CD4-positive, CD25-positive, alpha-beta regulatory T cell (primary cell): Measurements from ENCODE around the gene LETMD1. TPM values are rescaled to one million over a fixed set of nuclear protein-coding genes. Genes with fewer than 3 reads are reported as not detected.

ENCODE experiments used
- ATAC-seq, 2 donors: fragments of 150-1000 bp; cut with Tn5 transposase; one replicate each; pipeline ENCODE4 v1.10.0; 2021; ENCODE audit warnings: low read depth in 2 of 2, moderate number of reproducible peaks in 2 of 2, moderate library complexity in 1 of 2
- DNase-seq, 3 donors: peaks; one replicate each; pipeline versions ENCODE4 v3.0.0 to v3.0.0-alpha.2; 2012 to 2022; ENCODE audit warnings: mixed read lengths in 1 of 3
- H3K27ac ChIP-seq: one replicate; pipeline ENCODE4 v1.7.0; 2013; ENCODE audit warnings: mild to moderate bottlenecking, low read length; ENCODE audit not compliant: insufficient read depth, poor library complexity, severe bottlenecking
- H3K27me3 ChIP-seq: one replicate; pipeline ENCODE4 v1.7.0; 2013; ENCODE audit warnings: low read length; ENCODE audit not compliant: control insufficient read depth, insufficient read depth
- H3K36me3 ChIP-seq: one replicate; pipeline ENCODE4 v1.7.0; 2013; ENCODE audit warnings: mild to moderate bottlenecking, low read length, moderate library complexity; ENCODE audit not compliant: control insufficient read depth, insufficient read depth
- H3K4me1 ChIP-seq: 2 replicates; pipeline ENCODE4 v1.7.0; 2013; ENCODE audit warnings: mild to moderate bottlenecking, low read length; ENCODE audit not compliant: insufficient read depth, control insufficient read depth, poor library complexity, severe bottlenecking
- H3K4me3 ChIP-seq: one replicate; pipeline ENCODE4 v1.7.0; 2013; ENCODE audit warnings: low read depth, mild to moderate bottlenecking, low read length, moderate library complexity
- H3K9me3 ChIP-seq, 2 experiments: 1 replicate in 1 of 2; 2 replicates in 1 of 2; pipeline ENCODE4 v1.7.0; 2013; ENCODE audit warnings: low read length in 2 of 2, mild to moderate bottlenecking in 1 of 2, moderate library complexity in 1 of 2; ENCODE audit not compliant: control insufficient read depth in 2 of 2
- H3K27ac Mint-ChIP-seq, 3 donors: one replicate each; pipeline ENCODE4 v1.8.0; 2020 to 2022; ENCODE audit warnings: mild to moderate bottlenecking in 3 of 3, mixed read lengths in 3 of 3, moderate library complexity in 2 of 3
- H3K27me3 Mint-ChIP-seq: one replicate; pipeline ENCODE4 v1.8.0; 2022; ENCODE audit warnings: mild to moderate bottlenecking, mixed read lengths
- H3K36me3 Mint-ChIP-seq: one replicate; pipeline ENCODE4 v1.8.0; 2020; ENCODE audit warnings: mixed read lengths
- H3K4me1 Mint-ChIP-seq, 4 donors: one replicate each; pipeline ENCODE4 v1.8.0; 2020 to 2022; ENCODE audit warnings: mixed read lengths in 4 of 4, mild to moderate bottlenecking in 1 of 4
- H3K4me3 Mint-ChIP-seq, 4 donors: one replicate each; pipeline ENCODE4 v1.8.0; 2020 to 2022; ENCODE audit warnings: mild to moderate bottlenecking in 4 of 4, mixed read lengths in 4 of 4, moderate library complexity in 3 of 4
- H3K9me3 Mint-ChIP-seq, 7 donors: one replicate each; pipeline ENCODE4 v1.8.0; 2020 to 2022; ENCODE audit warnings: mixed read lengths in 7 of 7, mild to moderate bottlenecking in 3 of 7, moderate library complexity in 2 of 7
- polyA plus RNA-seq, 4 donors: library from polyadenylated mRNA; unstranded; fragments of 300-500 nt; fragmentation: Illumina TruSeq; gene quantifications; one replicate each; pipeline ENCODE4 v1.2.3, GENCODE V29; 2021
- total RNA-seq: library from RNA; stranded (reverse); gene quantifications from one replicate; pipeline ENCODE4 v1.2.3, GENCODE V29; 2022

LETMD1 gene
- total and polyA plus RNA-seq, 5 donors from 2014 or later, result 25.3 to 55.9 (median 36.1) TPM

DNA sequence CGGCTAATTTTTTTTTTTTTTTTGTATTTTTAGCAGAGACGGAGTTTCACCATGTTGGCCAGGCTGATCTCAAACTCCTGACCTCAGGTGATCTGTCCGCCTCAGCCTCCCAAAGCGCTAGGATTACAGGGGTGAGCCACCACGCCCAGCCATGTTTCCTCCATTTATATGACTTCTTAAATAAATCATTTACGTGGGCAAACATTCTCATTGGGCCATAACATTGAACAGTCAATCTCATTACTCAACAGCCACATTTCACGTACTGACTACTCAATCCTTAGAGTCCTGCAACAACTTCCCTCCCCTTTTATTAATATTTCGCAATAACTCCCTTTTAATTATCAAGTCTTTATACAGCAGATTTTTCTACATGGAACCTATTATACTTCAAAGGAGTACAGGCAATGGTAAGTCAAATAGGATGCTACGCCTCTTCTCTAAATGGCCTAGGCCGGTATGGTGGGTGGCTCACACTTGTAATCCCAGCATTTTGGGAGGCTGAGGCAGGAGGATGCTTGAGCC lies 42.6 kb downstream of the LETMD1 start:
- no peaks in the 10 kb centered on the region for H3K27me3 ChIP-seq
- no peak overlapping the region for H3K27ac Mint-ChIP-seq
- H3K36me3 Mint-ChIP-seq, result peaks cover 22% of the 10 kb centered on the region
- no peak for DNase-seq
- H3K4me1 Mint-ChIP-seq, result peaks cover 3 to 20% (median 6%) of the 10 kb centered on the region in 4 donors
- peaks cover 15% of the 10 kb centered on the region for H3K36me3 ChIP-seq
- H3K4me1 ChIP-seq, result no peaks in the 10 kb centered on the region
- no peak for ATAC-seq
- no peak overlapping the region for H3K4me3 ChIP-seq
- no peaks in the 10 kb centered on the region for H3K9me3 Mint-ChIP-seq
- H3K9me3 ChIP-seq, result no peaks in the 10 kb centered on the region
- peak overlapping the region in 1 of 4 donors; percentile 35 for H3K4me3 Mint-ChIP-seq
- no peak overlapping the region for H3K27ac ChIP-seq
- no peaks in the 10 kb centered on the region for H3K27me3 Mint-ChIP-seq

DNA sequence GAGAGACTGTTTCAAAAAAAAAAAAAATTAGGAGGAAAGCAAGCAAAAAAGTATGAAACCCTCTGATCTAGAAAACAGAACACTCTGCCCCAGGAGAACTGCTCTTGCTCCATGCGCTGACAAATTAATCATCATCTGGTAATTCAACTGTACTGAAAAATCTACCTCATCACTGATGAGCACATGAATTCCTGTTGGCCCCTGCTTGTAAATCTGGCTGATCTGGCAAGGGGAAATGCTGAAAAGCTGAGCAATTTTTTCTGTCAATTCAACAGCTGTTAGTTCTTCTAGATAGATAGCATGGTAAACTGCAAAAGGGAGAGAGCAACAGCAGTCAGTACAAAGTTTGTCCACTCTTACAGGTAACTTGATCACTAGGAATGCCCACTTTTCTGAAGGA lies 50.5 kb downstream of the LETMD1 start:
- peaks cover 57% of the 10 kb centered on the region for H3K36me3 Mint-ChIP-seq
- H3K9me3 Mint-ChIP-seq, result no peaks in the 10 kb centered on the region
- no peak overlapping the region for H3K4me3 Mint-ChIP-seq
- peak overlapping the region in 1 of 3 donors; percentile 48 for H3K27ac Mint-ChIP-seq
- Histone ChIP-seq H3K36me3 (peaks cover 75% of the 10 kb centered on the region), H3K4me3 (no peak overlapping the region), H3K27me3 (no peaks in the 10 kb centered on the region), H3K27ac (no peak overlapping the region), H3K9me3 (no peaks in the 10 kb centered on the region), H3K4me1 (no peaks in the 10 kb centered on the region)
- no peaks in the 10 kb centered on the region for H3K27me3 Mint-ChIP-seq
- ATAC-seq (no peak), DNase-seq (no peak)
- peaks cover 0 to 2% (median 0%) of the 10 kb centered on the region in 4 donors for H3K4me1 Mint-ChIP-seq

DNA sequence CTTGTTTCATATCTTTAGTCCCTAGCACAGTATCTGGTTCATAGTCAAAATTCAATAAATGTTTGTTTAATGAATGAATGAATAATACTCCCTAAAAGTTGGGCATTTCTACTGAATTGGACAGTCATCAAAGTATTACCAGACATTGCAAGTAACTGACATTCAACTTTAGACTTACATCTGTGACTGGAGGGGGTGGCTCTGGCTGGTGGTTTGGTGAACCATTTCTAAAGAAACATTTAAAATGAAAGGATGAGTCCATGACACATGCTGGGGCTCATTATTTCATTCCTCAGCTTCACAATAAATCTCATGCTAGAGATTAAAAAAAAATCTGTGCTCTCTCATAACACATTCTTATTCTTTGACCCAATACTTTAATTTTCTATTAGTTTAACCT lies 55.9 kb downstream of the LETMD1 start:
- peaks cover 78% of the 10 kb centered on the region for H3K36me3 ChIP-seq
- peak overlapping the region in 1 of 3 donors; percentile 7 for H3K27ac Mint-ChIP-seq

DNA sequence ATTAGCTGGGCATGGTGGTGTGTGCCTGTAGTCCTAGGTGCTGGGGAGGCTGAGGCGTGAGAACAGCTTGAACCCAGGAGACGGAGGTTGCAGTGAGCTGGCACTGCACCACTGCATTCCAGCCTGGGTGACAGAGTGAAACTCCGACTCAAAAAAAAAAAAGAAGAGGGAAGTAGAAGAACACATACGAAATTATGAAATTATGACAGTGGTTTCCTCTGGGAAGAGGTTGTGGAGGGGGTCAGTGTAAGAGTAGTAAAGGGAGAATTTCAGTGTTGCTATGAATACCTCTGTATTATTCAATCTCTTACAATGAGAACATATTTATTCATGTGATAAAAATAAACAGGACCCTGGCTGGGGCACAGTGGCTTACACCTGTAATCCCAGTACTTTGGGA lies 60.0 kb downstream of the LETMD1 start:
- H3K27me3 ChIP-seq, result no peaks in the 10 kb centered on the region
- H3K9me3 Mint-ChIP-seq, result no peaks in the 10 kb centered on the region
- H3K27ac Mint-ChIP-seq, result no peak overlapping the region
- no peaks in the 10 kb centered on the region for H3K4me1 ChIP-seq
- no peaks in the 10 kb centered on the region for H3K9me3 ChIP-seq
- H3K27ac ChIP-seq, result no peak overlapping the region
- H3K4me3 ChIP-seq, result no peak overlapping the region
- no peak for DNase-seq
- H3K4me3 Mint-ChIP-seq, result no peak overlapping the region
- peaks cover 0 to 2% (median under 1%) of the 10 kb centered on the region in 4 donors for H3K4me1 Mint-ChIP-seq
- H3K27me3 Mint-ChIP-seq, result no peaks in the 10 kb centered on the region
- no peak for ATAC-seq
- peaks cover 49% of the 10 kb centered on the region for H3K36me3 Mint-ChIP-seq
- H3K36me3 ChIP-seq, result peaks cover 65% of the 10 kb centered on the region

More for the DNA sequence above, 55.9 kb downstream of the LETMD1 start:
- peaks cover 52% of the 10 kb centered on the region for H3K36me3 Mint-ChIP-seq
- H3K27ac ChIP-seq, result no peak overlapping the region
- H3K4me1 ChIP-seq, result no peaks in the 10 kb centered on the region
- no peak overlapping the region for H3K4me3 ChIP-seq
- peaks cover 0 to 2% (median 0%) of the 10 kb centered on the region in 4 donors for H3K4me1 Mint-ChIP-seq
- DNase-seq, result no peak
- no peaks in the 10 kb centered on the region for H3K9me3 Mint-ChIP-seq
- H3K27me3 Mint-ChIP-seq, result no peaks in the 10 kb centered on the region
- ATAC-seq, result no peak
- H3K27me3 ChIP-seq, result no peaks in the 10 kb centered on the region
- H3K4me3 Mint-ChIP-seq, result no peak overlapping the region
- no peaks in the 10 kb centered on the region for H3K9me3 ChIP-seq

Other genes with a start within 250 kb of the LETMD1 start
- gene TMPRSS12, start 205.4 kb upstream of the LETMD1 start, total RNA-seq, result not detected
- gene TMPRSS12, start 205.4 kb upstream of the LETMD1 start, polyA plus RNA-seq, result not detected
- gene HIGD1C, start 95.8 kb upstream of the LETMD1 start, total RNA-seq, result not detected
- gene HIGD1C, start 95.8 kb upstream of the LETMD1 start, polyA plus RNA-seq, result not detected
- gene SLC11A2, start 21.9 kb upstream of the LETMD1 start, total RNA-seq, result 54.3 TPM
- gene SLC11A2, start 21.9 kb upstream of the LETMD1 start, polyA plus RNA-seq, result 10 to 100 TPM in 3 of 4 donors, 1 to 10 TPM in 1; 7.2 to 18.0 (median 14.0) TPM
- gene CSRNP2, start 35.3 kb downstream of the LETMD1 start, total RNA-seq, result 32.8 TPM
- gene CSRNP2, start 35.3 kb downstream of the LETMD1 start, polyA plus RNA-seq, result 1 to 10 TPM; 1.7 to 5.7 (median 4.0) TPM
- 24.9 TPM for gene TFCP2, start 124.8 kb downstream of the LETMD1 start, total RNA-seq
- gene TFCP2, start 124.8 kb downstream of the LETMD1 start, polyA plus RNA-seq, result 10 to 100 TPM in 3 of 4 donors, 1 to 10 TPM in 1; 9.0 to 12.2 (median 11.2) TPM
- 25.1 TPM for gene POU6F1, start 169.7 kb downstream of the LETMD1 start, total RNA-seq
- 1 to 10 TPM in 3 of 4 donors, under 1 TPM in 1; 0.74 to 2.7 (median 2.4) TPM for gene POU6F1, start 169.7 kb downstream of the LETMD1 start, polyA plus RNA-seq
- 338 TPM for gene DAZAP2, start 190.5 kb downstream of the LETMD1 start, total RNA-seq
- gene DAZAP2, start 190.5 kb downstream of the LETMD1 start, polyA plus RNA-seq, result 1,000 to 10,000 TPM; 1,508 to 1,956 (median 1,583) TPM
- 3.4 TPM for gene SMAGP, start 222.1 kb downstream of the LETMD1 start, total RNA-seq
- 10 to 100 TPM in 2 of 4 donors, 1 to 10 TPM in 2; 5.7 to 13.5 (median 8.7) TPM for gene SMAGP, start 222.1 kb downstream of the LETMD1 start, polyA plus RNA-seq